Lung (tissue), 12 donors: ENCODE results near the gene PRSS12. TPM values are rescaled to one million over a fixed set of nuclear protein-coding genes. Genes with fewer than 3 reads are reported as not detected.

ENCODE experiments used
- ATAC-seq: fragments of 200-7000 bp; cut with Tn5 transposase; one replicate; pipeline ENCODE4 v1.9.1; 2020; ENCODE audit warnings: moderate number of reproducible peaks; ENCODE audit not compliant: insufficient read depth, low FRiP score
- DNase-seq, 3 donors: peaks; one replicate each; pipeline ENCODE4 v3.0.0-alpha.2; 2013 to 2017
- H3K27ac ChIP-seq, 2 donors: one replicate each; pipeline ENCODE4 v1.5.1; 2013; ENCODE audit warnings: mild to moderate bottlenecking in 2 of 2, moderate library complexity in 2 of 2, control low read depth in 1 of 2, inconsistent platforms in 1 of 2, low read depth in 1 of 2, low read length in 1 of 2
- H3K27me3 ChIP-seq, 3 donors: one replicate each; pipeline ENCODE4 v1.5.1; 2013; ENCODE audit warnings: low read length in 2 of 3; ENCODE audit not compliant: control insufficient read depth in 3 of 3, insufficient read depth in 3 of 3
- H3K36me3 ChIP-seq, 4 donors: one replicate each; pipeline ENCODE4 v1.5.1; 2013; ENCODE audit warnings: low read length in 4 of 4, mild to moderate bottlenecking in 1 of 4, moderate library complexity in 1 of 4; ENCODE audit not compliant: control insufficient read depth in 4 of 4, insufficient read depth in 4 of 4
- H3K4me1 ChIP-seq, 5 donors: one replicate each; pipeline ENCODE4 v1.5.1; 2013; ENCODE audit warnings: low read length in 5 of 5, mild to moderate bottlenecking in 2 of 5, moderate library complexity in 1 of 5; ENCODE audit not compliant: control insufficient read depth in 5 of 5, insufficient read depth in 5 of 5
- H3K4me3 ChIP-seq: one replicate; pipeline ENCODE4 v1.5.1; 2013; ENCODE audit warnings: mild to moderate bottlenecking, control low read depth, moderate library complexity
- H3K9ac ChIP-seq, 2 donors: one replicate each; pipeline ENCODE4 v1.5.1; 2013; ENCODE audit warnings: low read length in 2 of 2, control low read depth in 1 of 2; ENCODE audit not compliant: insufficient read depth in 1 of 2
- H3K9me3 ChIP-seq, 4 donors: one replicate each; pipeline ENCODE4 v1.5.1; 2013; ENCODE audit warnings: low read length in 3 of 4, mild to moderate bottlenecking in 1 of 4, moderate library complexity in 1 of 4; ENCODE audit not compliant: control insufficient read depth in 4 of 4, insufficient read depth in 3 of 4
- CTCF ChIP-seq: IDR thresholded peaks from 2 replicates; pipeline ENCODE4 v1.5.1; 2012; ENCODE audit warnings: mild to moderate bottlenecking; ENCODE audit errors: control extremely low read depth, extremely low read depth
- WGBS, 2 donors: extraction: QIAGEN DNeasy Blood & Tissue Kit; methylation state at CpG; one replicate each; pipeline ENCODE4 v1.1.7; 2013; 5-methylcytosine and 5-hydroxymethylcytosine counted together
- polyA plus RNA-seq, 2 donors: library from polyadenylated mRNA; stranded (reverse); fragments of 200-250 nt; gene quantifications; one replicate each; pipeline ENCODE4 v1.2.1, GENCODE V29; 2013
- total RNA-seq, 2 donors: library from RNA; depleted of rRNA in 1 of 2; stranded (reverse); fragments of >200 nt in 1 of 2; gene quantifications; one replicate each; pipeline ENCODE4 v1.2.1, GENCODE V29; 2014 to 2021
- donor health status: control.
- donor health status: control.
- donor health status: Bipolar disorder and iron deficiency.
- donor health status: healthy.
- donor health status: DM: yes; HTN: yes; CAD: no.

PRSS12 gene
- total and polyA plus RNA-seq, 4 donors: 2.9 to 55.0 (median 8.2) TPM

GRCh38 chr4:118340109-118340508, 12.7 kb downstream of the PRSS12 start:
- no peaks in the 10 kb centered on the region for H3K27me3 ChIP-seq

GRCh38 chr4:118338981-118339765, 13.6 kb downstream of the PRSS12 start:
- H3K4me3 ChIP-seq: no peak overlapping the region
- no peak overlapping the region for H3K27ac ChIP-seq
- H3K27me3 ChIP-seq: no peaks in the 10 kb centered on the region
- H3K9ac ChIP-seq: no peak overlapping the region
- ATAC-seq (no peak), DNase-seq (no peak)
- peaks cover 0 to 5% (median 0%) of the 10 kb centered on the region in 4 donors for H3K36me3 ChIP-seq
- WGBS, 2 donors: 68 to 74% methylated on average over 1 of the region's 1 CpG
- H3K9me3 ChIP-seq: peaks cover 0 to 2% (median 0%) of the 10 kb centered on the region in 4 donors
- TF ChIP-seq CTCF: no peak
- H3K4me1 ChIP-seq: peaks cover 0 to 6% (median 0%) of the 10 kb centered on the region in 5 donors

More at GRCh38 chr4:118340109-118340508, 12.7 kb downstream of the PRSS12 start:
- no peak for ATAC-seq
- Histone ChIP-seq H3K9ac (no peak overlapping the region), H3K36me3 (peaks cover 0 to 2% (median 0%) of the 10 kb centered on the region in 4 donors), H3K9me3 (peaks cover 0 to 2% (median 0%) of the 10 kb centered on the region in 4 donors), H3K4me1 (peaks cover 0 to 6% (median 0%) of the 10 kb centered on the region in 5 donors), H3K27ac (no peak overlapping the region), H3K4me3 (no peak overlapping the region)
- no peak for DNase-seq
- WGBS, 2 donors: 76 to 92% methylated on average over 2 of the region's 2 CpGs
- no peak for TF ChIP-seq CTCF

- H3K27me3 ChIP-seq: no peaks in the 10 kb centered on the region
- ATAC-seq (no peak), DNase-seq (no peak)
- H3K9me3 ChIP-seq: peaks cover 0 to 2% (median 0%) of the 10 kb centered on the region in 4 donors
- 79 to 89% methylated on average over 1 of the region's 1 CpG for WGBS, 2 donors
- no peak overlapping the region for H3K9ac ChIP-seq
- no peak for TF ChIP-seq CTCF
- H3K27ac ChIP-seq: no peak overlapping the region
- peaks cover 0 to 5% (median 0%) of the 10 kb centered on the region in 4 donors for H3K36me3 ChIP-seq
- H3K4me3 ChIP-seq: no peak overlapping the region
- H3K4me1 ChIP-seq: peaks cover 0 to 6% (median 0%) of the 10 kb centered on the region in 5 donors
Measured at GRCh38 chr4:118338518-118338917, 14.3 kb downstream of the PRSS12 start.
